ENCODE results near the gene EGFR.

EGFR gene

GRCh38 chr7:55244006-55244745 lies 225.4 kb downstream of the EGFR start:
- no peak overlapping the region for H3K4me3 ChIP-seq (ENCODE audit: low read depth, low read length)
- TF ChIP-seq, protein P1, sequence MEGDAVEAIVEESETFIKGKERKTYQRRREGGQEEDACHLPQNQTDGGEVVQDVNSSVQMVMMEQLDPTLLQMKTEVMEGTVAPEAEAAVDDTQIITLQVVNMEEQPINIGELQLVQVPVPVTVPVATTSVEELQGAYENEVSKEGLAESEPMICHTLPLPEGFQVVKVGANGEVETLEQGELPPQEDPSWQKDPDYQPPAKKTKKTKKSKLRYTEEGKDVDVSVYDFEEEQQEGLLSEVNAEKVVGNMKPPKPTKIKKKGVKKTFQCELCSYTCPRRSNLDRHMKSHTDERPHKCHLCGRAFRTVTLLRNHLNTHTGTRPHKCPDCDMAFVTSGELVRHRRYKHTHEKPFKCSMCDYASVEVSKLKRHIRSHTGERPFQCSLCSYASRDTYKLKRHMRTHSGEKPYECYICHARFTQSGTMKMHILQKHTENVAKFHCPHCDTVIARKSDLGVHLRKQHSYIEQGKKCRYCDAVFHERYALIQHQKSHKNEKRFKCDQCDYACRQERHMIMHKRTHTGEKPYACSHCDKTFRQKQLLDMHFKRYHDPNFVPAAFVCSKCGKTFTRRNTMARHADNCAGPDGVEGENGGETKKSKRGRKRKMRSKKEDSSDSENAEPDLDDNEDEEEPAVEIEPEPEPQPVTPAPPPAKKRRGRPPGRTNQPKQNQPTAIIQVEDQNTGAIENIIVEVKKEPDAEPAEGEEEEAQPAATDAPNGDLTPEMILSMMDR (IDR thresholded peaks at IDR 0.05; ENCODE audit: borderline replicate concordance, insufficient read depth, low read depth, low read length), result no peak

DNA sequence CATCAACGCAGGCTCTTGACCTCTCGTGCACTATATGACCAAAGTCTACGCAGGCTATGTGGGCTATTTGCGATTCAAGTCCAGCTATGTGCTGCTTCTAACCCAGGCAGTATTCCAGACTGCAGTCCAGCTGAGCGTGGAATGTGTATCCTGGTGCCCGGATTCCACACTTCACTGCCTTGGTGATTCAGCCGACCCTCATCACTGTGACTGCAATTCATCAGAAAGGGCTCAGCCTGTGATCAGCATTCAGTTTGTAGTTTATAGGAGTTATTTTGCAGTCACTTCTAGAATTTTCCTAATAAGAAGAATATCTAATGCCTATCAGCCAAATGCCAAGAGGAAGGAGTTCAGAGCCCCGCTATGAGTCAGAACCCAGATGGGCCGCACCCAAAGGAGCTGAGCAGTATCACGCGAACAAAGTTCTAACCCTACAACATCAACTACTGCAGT lies 226.5 kb downstream of the EGFR start:
- TF ChIP-seq, protein P1 (IDR thresholded peaks at IDR 0.05; ENCODE audit: borderline replicate concordance, insufficient read depth, low read depth, low read length), result no peak
- no peak overlapping the region for H3K4me3 ChIP-seq (ENCODE audit: low read depth, low read length)

DNA sequence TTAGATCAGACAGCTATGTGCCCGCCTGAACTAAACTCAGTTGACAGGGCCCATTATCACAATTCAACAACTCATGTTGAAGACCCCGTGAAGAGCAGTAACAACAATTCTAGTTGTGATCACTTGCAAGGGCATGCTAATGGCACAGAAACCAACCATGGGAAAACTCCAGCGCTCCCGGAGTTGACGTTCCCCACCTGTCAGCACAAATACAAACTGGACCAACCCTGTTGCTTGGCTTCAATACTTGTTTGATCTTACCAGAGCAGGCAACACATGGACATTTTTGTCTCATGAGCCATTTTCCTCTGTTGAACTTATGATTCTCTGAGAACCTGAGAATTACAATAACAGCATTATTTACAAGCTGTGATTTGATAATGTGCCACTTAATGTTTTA lies 227.4 kb downstream of the EGFR start:
- TF ChIP-seq, protein P1 (IDR thresholded peaks at IDR 0.05; ENCODE audit: borderline replicate concordance, insufficient read depth, low read depth, low read length), result no peak
- H3K4me3 ChIP-seq (ENCODE audit: low read depth, low read length), result no peak overlapping the region

- TF ChIP-seq, protein P1 (IDR thresholded peaks at IDR 0.05; ENCODE audit: borderline replicate concordance, insufficient read depth, low read depth, low read length), result no peak
- no peak overlapping the region for H3K4me3 ChIP-seq (ENCODE audit: low read depth, low read length)
Measured at GRCh38 chr7:55247428-55247827, 228.6 kb downstream of the EGFR start.

DNA sequence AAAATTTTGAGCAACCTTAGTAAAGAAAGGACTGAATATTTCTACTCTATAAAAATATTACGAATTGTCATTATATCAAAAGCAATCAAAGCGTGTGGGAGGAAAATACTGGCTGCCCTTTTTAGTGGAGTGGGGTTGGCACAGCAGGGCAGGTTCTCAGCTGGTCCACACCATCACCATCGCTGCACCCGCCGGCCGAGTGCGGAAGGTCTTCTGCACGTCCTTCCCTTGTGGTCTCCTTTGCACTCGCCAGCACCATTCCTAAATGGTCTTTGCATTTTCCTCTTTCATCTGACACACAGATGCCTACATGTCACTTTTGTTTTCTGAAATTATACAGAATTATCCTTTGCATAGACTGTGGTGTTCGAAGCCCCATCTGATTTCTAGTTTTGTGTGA lies 229.7 kb downstream of the EGFR start:
- H3K4me3 ChIP-seq (ENCODE audit: low read depth, low read length), result no peak overlapping the region
- TF ChIP-seq, protein P1 (IDR thresholded peaks at IDR 0.05; ENCODE audit: borderline replicate concordance, insufficient read depth, low read depth, low read length), result no peak

DNA sequence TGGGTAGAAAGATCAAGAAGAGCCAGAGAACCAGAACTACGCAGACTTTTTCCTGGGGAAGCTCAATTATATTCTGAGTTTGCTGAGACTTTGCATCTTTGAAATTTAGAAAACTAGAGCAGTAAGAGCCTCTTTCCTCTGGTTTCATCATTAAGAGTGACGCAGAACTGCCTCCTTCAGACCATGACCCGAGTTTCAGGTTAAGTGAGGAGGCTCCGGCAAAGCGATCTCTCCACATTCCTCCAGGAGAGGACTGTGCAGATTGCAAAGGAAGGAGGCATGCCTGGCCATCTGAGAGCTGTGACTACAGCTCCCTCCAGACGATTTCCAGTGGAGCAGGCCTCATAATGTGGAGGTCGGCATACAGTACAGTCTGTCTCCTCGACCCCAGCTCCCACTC lies 230.5 kb downstream of the EGFR start:
- TF ChIP-seq, protein P1 (IDR thresholded peaks at IDR 0.05; ENCODE audit: borderline replicate concordance, insufficient read depth, low read depth, low read length), result no peak
- no peak overlapping the region for H3K4me3 ChIP-seq (ENCODE audit: low read depth, low read length)

- TF ChIP-seq, protein P1 (IDR thresholded peaks at IDR 0.05; ENCODE audit: borderline replicate concordance, insufficient read depth, low read depth, low read length), result peak; percentile 28; the same call in 1 of the 2 replicates
- no peak overlapping the region for H3K4me3 ChIP-seq (ENCODE audit: low read depth, low read length)
Measured at GRCh38 chr7:55250313-55250712, 231.5 kb downstream of the EGFR start.

Measured in GM12875 (cell line).